HG02642 (cell line): ENCODE results near the gene VHLL.

Source experiments
- ATAC-seq: cut with Tn5 transposase; IDR thresholded peaks from one replicate; pipeline ENCODE4 v1.9.1; 2021; ENCODE audit warnings: mild to moderate bottlenecking; ENCODE audit not compliant: unreplicated experiment, poor library complexity

The VHLL gene

GRCh38 chr1:156293098-156293434 is 6.0 kb downstream of the VHLL start:
- ATAC-seq = no peak

GRCh38 chr1:156291226-156292061 is 7.7 kb downstream of the VHLL start:
- ATAC-seq = peak; percentile 72

- ATAC-seq = no peak
Observed at GRCh38 chr1:156289857-156290256, 9.2 kb downstream of the VHLL start.

DNA sequence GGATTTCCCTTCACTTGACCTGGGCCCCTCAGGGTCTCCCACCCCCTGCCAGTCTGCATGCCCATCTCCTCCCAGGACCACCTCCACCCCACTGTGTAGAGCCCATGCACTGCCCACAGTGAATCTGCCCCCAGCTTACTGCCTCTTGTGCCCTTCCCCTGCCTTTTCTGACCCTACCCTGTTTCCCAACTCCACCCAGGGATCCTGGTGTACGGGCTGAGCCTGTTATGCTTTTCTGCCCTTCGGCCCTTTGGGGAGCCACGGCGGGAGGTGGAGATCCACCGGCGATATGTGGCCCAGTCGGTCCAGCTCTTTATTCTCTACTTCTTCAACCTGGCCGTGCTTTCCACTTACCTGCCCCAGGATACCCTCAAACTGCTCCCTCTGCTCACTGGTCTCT is 13.0 kb downstream of the VHLL start:
- ATAC-seq = no peak

DNA sequence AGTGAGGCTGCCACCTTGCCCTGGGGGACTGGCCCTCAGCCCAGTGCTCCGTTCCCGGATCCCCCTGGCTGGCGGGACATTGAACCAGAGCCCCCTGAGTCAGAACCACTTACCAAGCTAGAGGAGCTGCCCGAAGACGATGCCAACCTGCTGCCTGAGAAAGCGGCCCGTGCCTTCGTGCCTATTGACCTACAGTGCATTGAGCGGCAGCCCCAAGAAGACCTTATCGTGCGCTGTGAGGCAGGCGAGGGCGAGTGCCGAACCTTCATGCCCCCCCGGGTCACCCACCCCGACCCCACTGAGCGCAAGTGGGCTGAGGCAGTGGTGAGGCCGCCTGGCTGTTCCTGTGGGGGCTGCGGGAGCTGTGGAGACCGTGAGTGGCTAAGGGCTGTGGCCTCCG is 13.7 kb downstream of the VHLL start:
- no peak for ATAC-seq

DNA sequence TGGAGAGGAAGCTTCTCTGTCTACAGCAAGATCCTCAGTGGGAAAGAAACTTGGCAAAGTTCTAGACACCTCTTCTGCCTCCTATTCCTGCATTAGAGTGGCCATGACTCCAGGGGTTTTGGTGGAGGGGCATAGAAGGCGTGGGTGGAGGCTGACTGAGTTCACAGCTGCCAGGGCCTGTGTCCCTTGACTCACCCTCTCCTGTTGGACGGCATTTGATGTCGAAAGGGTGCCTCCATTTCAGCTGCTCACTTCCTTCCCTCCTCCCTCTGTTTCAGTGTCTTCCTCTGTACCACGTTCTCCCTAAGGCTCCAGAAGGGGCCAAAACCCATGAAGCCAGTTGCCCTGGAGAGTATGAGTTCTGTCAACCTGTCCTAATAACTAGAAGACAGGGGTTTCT is 14.3 kb downstream of the VHLL start:
- no peak for ATAC-seq

DNA sequence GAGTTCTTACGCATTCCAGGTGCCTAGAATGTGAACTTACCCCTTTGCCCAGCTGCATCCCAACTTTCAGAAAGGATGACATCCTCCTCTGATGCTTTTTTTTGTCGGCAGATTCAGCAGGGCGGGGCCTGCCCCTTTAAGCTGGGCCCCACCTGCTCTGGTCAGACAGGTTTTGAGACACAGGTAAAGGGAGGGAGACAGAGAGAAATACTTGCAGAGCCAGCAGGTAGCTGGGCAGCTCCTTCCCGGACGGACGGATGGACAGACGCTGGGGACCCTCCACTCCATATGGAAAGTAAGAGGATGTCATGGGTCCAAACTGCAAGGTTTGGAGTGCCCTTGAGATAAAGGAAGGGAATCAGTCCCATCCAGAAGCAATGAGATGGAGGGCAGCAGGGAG is 15.0 kb downstream of the VHLL start, which contains the start of gene TMEM79:
Gene TMEM79, plus strand, starts transcription at position 214 of the 400 bp plus-strand sequence. CDS start 902 bp downstream, outside the sequence.
- no peak for ATAC-seq

GRCh38 chr1:156283521-156283920 is 15.6 kb downstream of the VHLL start:
- no peak for ATAC-seq

DNA sequence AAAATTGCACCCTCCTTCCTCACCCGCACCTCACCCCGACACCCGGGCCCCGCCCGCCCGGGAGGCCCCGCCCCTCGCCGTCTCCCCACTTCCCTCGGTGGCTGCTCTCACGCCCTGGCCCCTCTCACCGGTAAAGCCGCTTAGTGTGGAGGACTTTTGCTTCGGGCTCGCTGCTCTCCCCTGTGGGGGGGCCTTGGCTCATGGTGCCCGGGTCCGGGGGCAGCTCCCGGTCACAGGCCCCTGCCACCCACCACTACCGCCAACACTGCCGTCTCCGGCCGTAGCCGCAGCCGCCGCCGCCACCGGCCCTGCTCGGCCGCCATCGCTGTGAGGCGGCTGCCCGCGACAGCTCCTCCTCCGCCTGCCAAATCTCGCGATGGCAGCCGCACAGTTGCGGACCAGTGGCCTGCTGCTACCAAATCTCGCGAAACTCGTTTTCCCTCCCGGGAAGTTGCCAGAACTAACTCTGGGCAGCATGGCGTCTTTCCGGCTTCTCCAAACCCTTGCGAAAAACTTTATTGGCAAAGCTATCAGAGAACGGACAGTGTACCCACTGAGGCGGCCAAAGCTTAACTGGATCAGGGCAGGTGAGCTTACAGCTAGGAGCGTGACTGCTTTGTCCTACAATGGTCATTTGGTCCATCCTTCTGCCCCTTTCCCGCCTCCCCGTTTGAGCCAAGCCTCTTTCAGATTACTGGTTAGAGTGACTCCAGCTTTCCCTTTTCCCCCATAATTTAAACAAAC is 16.5 kb downstream of the VHLL start, which contains the start of gene SMG5:
Gene SMG5, minus strand, starts transcription at position 347 of the 744 bp plus-strand sequence. Its CDS starts 145 bp downstream, at position 202.
- peak; percentile 84 for ATAC-seq

GRCh38 chr1:156281693-156282478 is 17.2 kb downstream of the VHLL start:
- ATAC-seq = no peak

DNA sequence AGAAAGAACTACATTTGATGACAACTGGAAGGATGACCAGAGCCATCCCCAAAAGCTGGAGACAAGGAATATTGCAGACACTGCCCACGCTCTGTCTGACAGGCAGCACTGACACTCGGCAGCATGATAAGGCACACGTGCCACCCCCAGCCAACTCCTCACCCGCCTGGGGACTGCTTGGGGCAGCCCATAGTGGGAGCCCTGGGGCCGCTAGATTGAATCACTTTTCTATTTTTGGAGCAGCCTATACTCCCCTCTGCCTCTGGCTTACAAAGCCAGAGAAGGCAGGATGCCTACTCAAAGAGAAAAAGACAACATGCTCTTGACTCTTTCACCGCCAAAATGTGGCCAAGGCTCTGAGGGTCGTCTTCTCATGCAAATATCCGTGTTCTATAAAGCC is 17.8 kb downstream of the VHLL start:
- ATAC-seq = peak; percentile 39

DNA sequence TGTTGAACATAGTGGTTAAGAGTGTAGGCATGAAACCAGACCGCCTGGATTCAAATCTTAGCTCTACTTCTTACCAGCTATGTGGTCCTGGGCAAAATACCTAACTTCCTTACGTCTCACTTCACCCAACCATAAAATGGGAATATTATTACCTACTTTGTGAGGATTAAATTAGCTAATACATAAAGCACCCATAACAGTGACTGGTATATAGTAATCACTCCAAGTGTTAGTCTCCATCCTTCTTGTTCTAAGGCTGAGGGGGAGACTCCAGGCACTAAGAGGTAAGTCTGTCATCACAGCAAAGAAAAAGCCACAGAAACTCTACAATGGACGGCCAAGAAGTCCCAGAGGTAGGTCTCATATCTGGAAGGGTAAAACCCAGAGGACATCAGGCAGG is 19.3 kb downstream of the VHLL start:
- no peak for ATAC-seq

GRCh38 chr1:156276966-156277381 is 22.1 kb downstream of the VHLL start:
- ATAC-seq = no peak

DNA sequence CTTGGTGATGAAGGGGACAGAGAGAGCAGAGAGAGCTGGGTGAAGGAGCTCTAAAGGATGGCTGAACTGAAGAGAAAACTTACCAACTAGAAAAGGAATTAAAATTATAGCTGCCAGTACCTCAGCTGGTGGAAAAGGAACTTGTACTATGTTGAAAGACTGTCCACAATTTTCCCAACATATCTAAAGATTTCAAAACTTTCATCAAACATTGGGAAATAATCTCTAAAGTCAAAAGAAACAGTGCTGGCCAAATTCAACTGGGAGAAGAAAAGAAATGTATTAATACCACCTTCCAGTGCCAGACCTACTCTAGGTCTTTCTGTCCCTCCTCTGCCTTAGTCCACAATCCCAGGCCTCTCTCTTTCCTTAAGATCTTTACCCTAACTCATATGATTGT is 22.6 kb downstream of the VHLL start:
- no peak for ATAC-seq

DNA sequence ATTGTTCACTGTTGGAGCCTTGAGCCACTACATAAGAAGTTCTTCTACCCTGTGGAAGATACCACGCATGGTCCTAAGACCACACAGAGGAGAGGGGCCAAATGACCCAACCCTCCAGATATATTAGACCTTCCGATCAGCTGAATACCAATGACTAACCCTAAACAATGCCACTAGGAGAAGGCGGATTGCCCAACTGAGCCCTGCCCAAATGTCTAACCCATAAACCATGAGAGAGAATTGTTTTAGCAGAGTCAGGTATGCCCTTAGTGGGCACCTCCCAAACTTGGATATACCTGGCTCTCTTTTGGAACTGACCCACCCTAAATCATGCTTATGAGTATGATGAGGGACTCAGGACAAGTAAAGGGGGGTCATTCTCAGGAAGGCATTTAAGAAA is 28.8 kb downstream of the VHLL start:
- no peak for ATAC-seq

DNA sequence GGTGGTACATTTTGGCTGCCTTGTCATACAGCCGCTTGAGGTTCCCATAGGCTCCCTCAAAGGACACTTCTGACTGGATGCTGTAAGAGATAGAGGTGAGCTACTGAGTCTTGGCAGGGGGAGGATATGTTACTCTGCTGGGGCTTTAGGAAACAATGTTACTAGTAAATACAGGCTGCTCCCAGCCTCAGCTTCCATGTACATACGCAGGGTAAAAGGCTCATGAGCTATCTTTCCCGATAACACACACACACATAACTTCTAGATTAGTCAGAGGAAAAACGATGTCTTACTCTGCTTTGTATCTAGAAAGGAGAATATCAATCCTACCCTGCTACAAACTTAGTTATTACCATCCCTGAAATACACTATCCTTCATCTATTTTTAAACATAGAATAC is 30.8 kb downstream of the VHLL start:
- no peak for ATAC-seq

GRCh38 chr1:156266051-156266450 is 33.1 kb downstream of the VHLL start:
- ATAC-seq = no peak

- no peak for ATAC-seq
Observed at GRCh38 chr1:156263288-156263655, 35.8 kb downstream of the VHLL start.

GRCh38 chr1:156262461-156263287 is 36.4 kb downstream of the VHLL start:
- ATAC-seq = no peak

DNA sequence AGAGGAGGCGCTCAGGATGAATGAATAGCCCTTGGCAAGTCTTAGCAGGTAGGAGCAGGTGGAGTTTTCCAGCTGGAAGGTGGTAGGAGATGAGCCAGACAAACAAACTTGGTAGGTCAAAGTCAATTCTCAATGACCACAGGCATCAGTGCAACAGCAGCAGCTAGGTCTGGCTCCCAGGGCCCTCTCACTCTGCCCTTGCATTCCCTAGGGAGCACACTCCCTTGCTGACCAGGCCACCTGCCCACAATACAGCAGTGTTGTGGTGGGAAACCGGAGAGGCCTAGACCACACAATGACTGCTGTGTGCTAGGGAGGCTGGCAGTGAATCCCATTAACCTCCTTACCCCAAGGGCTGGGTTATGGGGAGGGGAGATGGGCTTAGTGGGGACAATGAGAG is 38.2 kb downstream of the VHLL start:
- ATAC-seq = no peak
